HepG2 (cell line): ENCODE data around the gene UBAP2.

Experiments used
- HNRNPH1 ChIP-seq: fragments of 200-400 bp; formaldehyde crosslinking; optimal IDR thresholded peaks from 2 replicates; pipeline ENCODE3; 2017; ENCODE audit warnings: mild to moderate bottlenecking, low read depth, low read length
- NFIC ChIP-seq: IDR thresholded peaks from 2 replicates; pipeline ENCODE4 v1.6.1; 2012; ENCODE audit warnings: mild to moderate bottlenecking, low read length, inconsistent platforms
- STAG1 ChIP-seq: sonication (generic); formaldehyde crosslinking; IDR thresholded peaks from 2 replicates; pipeline ENCODE4 v1.4.0; 2020; ENCODE audit warnings: missing genetic modification reagents
- THYN1 ChIP-seq: sonication (generic); formaldehyde crosslinking; IDR thresholded peaks from 2 replicates; pipeline ENCODE4 v1.8.1; 2023; ENCODE audit warnings: low read depth, mild to moderate bottlenecking, moderate library complexity, missing genetic modification reagents, borderline replicate concordance
- ZNF430 ChIP-seq: sonication (generic); formaldehyde crosslinking; IDR thresholded peaks from 2 replicates; pipeline ENCODE4 v1.9.0; 2021; ENCODE audit warnings: mild to moderate bottlenecking, missing genetic modification reagents
- ZNF569 ChIP-seq: sonication (generic); formaldehyde crosslinking; IDR thresholded peaks from 2 replicates; pipeline ENCODE4 v1.5.0; 2020; ENCODE audit warnings: mild to moderate bottlenecking, missing genetic modification reagents, moderate library complexity, borderline replicate concordance
- TF ChIP-seq, protein P1 (sequence below): sonication (generic); formaldehyde crosslinking; IDR thresholded peaks from 2 replicates; pipeline ENCODE4 v1.8.1; 2023; ENCODE audit warnings: missing genetic modification reagents, inconsistent platforms, borderline replicate concordance
- TF ChIP-seq, protein P2 (sequence below): sonication (generic); formaldehyde crosslinking; IDR thresholded peaks from 2 replicates; pipeline ENCODE4 v1.5.0; 2020; ENCODE audit warnings: mild to moderate bottlenecking, missing genetic modification reagents, moderate library complexity
- TF ChIP-seq, protein P3 (sequence below): IDR thresholded peaks from 2 replicates; pipeline ENCODE4 v1.6.1; 2016; ENCODE audit warnings: missing compliant biosample characterization, missing genetic modification reagents, borderline replicate concordance

DNA sequence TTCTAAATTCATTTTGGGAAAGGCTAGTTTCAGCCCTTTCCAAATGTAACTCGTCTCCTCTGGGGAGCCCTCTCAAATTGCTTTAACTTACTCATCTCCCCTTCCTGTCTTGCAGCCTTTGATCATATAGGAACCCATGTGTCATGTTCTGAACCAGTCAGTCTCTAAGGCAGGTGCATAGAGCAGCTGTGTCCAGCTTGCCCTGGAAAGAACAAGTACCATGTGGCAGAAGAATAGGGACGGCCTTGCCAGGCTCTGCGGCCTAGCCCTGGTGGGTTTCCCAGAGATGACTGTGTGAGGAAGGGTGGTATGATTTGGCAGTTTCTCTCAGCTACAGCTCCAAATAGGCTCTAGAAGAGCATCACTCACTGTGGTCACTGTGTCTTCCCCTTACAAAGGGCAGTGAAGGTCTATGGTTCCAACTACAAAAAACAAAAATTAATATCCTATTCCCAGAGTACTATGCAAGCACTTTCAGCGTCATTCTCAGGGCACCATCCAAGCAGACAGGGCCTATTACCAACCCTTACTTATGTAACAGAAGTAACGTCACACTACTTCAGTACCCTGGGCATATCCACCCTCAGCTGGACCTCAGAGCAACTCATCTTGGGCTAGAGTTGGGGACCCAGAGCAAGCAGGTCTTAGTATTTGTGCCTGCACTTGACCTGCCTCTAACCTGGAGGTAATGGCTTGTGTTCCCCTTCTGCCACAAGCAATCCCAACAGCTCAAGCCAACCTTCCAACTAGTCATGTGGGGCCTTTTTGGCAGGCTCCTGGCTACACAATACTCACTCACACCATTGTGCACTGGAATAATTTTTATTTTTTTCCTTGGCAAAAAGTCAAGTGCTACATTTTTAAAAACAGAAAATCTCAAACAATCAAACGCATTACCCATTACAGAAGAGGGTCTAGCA lies 37.2 kb upstream of the UBAP2 start:
- TF ChIP-seq, protein P1, sequence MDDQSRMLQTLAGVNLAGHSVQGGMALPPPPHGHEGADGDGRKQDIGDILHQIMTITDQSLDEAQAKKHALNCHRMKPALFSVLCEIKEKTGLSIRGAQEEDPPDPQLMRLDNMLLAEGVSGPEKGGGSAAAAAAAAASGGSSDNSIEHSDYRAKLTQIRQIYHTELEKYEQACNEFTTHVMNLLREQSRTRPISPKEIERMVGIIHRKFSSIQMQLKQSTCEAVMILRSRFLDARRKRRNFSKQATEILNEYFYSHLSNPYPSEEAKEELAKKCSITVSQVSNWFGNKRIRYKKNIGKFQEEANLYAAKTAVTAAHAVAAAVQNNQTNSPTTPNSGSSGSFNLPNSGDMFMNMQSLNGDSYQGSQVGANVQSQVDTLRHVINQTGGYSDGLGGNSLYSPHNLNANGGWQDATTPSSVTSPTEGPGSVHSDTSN (CRISPR knock-in tag) = no peak
- TF ChIP-seq NFIC (no peak), HNRNPH1 (no peak), THYN1 (CRISPR knock-in tag) (no peak), ZNF569 (CRISPR knock-in tag) (no peak), ZNF430 (CRISPR knock-in tag) (no peak), STAG1 (CRISPR knock-in tag) (no peak)
- TF ChIP-seq, protein P2, sequence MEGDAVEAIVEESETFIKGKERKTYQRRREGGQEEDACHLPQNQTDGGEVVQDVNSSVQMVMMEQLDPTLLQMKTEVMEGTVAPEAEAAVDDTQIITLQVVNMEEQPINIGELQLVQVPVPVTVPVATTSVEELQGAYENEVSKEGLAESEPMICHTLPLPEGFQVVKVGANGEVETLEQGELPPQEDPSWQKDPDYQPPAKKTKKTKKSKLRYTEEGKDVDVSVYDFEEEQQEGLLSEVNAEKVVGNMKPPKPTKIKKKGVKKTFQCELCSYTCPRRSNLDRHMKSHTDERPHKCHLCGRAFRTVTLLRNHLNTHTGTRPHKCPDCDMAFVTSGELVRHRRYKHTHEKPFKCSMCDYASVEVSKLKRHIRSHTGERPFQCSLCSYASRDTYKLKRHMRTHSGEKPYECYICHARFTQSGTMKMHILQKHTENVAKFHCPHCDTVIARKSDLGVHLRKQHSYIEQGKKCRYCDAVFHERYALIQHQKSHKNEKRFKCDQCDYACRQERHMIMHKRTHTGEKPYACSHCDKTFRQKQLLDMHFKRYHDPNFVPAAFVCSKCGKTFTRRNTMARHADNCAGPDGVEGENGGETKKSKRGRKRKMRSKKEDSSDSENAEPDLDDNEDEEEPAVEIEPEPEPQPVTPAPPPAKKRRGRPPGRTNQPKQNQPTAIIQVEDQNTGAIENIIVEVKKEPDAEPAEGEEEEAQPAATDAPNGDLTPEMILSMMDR (CRISPR knock-in tag) = no peak
- TF ChIP-seq, protein P3, sequence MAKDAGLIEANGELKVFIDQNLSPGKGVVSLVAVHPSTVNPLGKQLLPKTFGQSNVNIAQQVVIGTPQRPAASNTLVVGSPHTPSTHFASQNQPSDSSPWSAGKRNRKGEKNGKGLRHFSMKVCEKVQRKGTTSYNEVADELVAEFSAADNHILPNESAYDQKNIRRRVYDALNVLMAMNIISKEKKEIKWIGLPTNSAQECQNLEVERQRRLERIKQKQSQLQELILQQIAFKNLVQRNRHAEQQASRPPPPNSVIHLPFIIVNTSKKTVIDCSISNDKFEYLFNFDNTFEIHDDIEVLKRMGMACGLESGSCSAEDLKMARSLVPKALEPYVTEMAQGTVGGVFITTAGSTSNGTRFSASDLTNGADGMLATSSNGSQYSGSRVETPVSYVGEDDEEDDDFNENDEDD = no peak
